RWPE2 (cell line): ENCODE results near the gene KCNJ15.

ENCODE experiments used
- ATAC-seq: fragments of 200-7000 bp; cut with Tn5 transposase; 3 replicates; pipeline ENCODE4 v1.9.1; 2021; ENCODE audit warnings: low read depth
- DNase-seq: peaks from one replicate; pipeline ENCODE4 v3.0.0-alpha.2; 2020; ENCODE audit warnings: low spot score
- H3K27ac ChIP-seq: fragments of 450-650 bp; 2 replicates; pipeline ENCODE4 v1.5.1; 2017; ENCODE audit warnings: mild to moderate bottlenecking; ENCODE audit not compliant: poor library complexity, severe bottlenecking
- H3K27me3 ChIP-seq: fragments of 250-450 bp; sonication (Bioruptor Pico); 2 replicates; pipeline ENCODE4 v1.5.1; 2021; ENCODE audit warnings: mild to moderate bottlenecking, moderate library complexity; ENCODE audit not compliant: insufficient read depth, poor library complexity, severe bottlenecking
- H3K36me3 ChIP-seq: fragments of 250-450 bp; sonication (Bioruptor Pico); 2 replicates; pipeline ENCODE4 v1.5.1; 2020; ENCODE audit warnings: low read depth, mild to moderate bottlenecking, moderate library complexity
- H3K4me1 ChIP-seq: fragments of 250-450 bp; sonication (Bioruptor Pico); 2 replicates; pipeline ENCODE4 v1.5.1; 2021; ENCODE audit warnings: mild to moderate bottlenecking, moderate library complexity; ENCODE audit not compliant: insufficient read depth, poor library complexity, severe bottlenecking
- H3K4me3 ChIP-seq: fragments of 250-450 bp; sonication (Bioruptor Pico); 2 replicates; pipeline ENCODE4 v1.5.1; 2021; ENCODE audit warnings: mild to moderate bottlenecking, moderate library complexity; ENCODE audit not compliant: severe bottlenecking
- H3K9me3 ChIP-seq: fragments of 250-450 bp; sonication (Bioruptor Pico); 2 replicates; pipeline ENCODE4 v1.5.1; 2021; ENCODE audit warnings: mild to moderate bottlenecking, moderate library complexity; ENCODE audit not compliant: severe bottlenecking
- TF ChIP-seq, protein P1 (sequence below): fragments of 450-650 bp; IDR thresholded peaks from one replicate; pipeline ENCODE4 v1.5.1; 2017; ENCODE audit warnings: mild to moderate bottlenecking, moderate library complexity; ENCODE audit not compliant: poor library complexity, severe bottlenecking

KCNJ15 gene

DNA sequence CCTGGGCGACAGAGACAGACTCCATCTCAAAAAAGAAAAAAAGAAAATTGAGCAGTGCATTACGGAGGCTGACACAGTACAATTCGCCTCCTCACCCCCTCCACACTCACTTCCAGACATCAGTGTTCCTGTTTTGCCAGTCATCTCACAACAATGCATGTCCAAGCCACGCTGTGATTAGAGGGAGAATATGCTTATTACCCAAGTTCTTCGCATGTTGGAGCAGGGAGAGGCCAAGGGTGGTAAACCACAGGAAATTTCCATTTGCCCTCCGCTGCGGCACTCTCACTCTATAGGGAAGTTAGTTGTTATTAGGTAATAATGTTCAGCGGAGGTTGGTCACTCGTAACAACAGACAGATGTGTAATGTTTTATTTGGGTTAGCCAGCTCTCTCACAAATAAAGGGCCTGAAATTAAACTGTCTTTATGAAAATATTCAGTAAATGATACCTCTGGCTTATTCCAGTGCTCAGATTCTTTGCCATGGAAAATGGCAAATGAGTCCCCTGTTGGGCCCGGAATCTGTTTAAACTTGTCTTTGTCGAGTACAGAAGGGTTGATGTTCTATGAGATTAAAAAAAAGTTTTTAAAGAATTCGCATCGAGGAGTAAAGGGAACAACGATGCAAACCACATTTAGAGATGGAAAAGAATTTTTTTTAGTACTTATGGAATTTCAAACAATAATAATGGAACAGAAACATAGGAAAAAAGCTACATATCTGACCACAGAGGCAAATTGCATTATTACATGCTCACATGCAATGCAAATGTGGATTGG lies 33.1 kb downstream of the KCNJ15 start:
- Histone ChIP-seq H3K27me3 (no peaks in the 10 kb centered on the region), H3K27ac (peak overlapping the region; percentile 98), H3K9me3 (no peaks in the 10 kb centered on the region), H3K4me1 (peaks cover 61% of the 10 kb centered on the region), H3K4me3 (no peak overlapping the region), H3K36me3 (0 out of 2 replicates have a peak, but pooled peaks cover 4% of the 10 kb centered on the region)
- TF ChIP-seq, protein P1, sequence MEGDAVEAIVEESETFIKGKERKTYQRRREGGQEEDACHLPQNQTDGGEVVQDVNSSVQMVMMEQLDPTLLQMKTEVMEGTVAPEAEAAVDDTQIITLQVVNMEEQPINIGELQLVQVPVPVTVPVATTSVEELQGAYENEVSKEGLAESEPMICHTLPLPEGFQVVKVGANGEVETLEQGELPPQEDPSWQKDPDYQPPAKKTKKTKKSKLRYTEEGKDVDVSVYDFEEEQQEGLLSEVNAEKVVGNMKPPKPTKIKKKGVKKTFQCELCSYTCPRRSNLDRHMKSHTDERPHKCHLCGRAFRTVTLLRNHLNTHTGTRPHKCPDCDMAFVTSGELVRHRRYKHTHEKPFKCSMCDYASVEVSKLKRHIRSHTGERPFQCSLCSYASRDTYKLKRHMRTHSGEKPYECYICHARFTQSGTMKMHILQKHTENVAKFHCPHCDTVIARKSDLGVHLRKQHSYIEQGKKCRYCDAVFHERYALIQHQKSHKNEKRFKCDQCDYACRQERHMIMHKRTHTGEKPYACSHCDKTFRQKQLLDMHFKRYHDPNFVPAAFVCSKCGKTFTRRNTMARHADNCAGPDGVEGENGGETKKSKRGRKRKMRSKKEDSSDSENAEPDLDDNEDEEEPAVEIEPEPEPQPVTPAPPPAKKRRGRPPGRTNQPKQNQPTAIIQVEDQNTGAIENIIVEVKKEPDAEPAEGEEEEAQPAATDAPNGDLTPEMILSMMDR: no peak
- DNase-seq (peak; percentile 93), ATAC-seq (peak; percentile 92)

DNA sequence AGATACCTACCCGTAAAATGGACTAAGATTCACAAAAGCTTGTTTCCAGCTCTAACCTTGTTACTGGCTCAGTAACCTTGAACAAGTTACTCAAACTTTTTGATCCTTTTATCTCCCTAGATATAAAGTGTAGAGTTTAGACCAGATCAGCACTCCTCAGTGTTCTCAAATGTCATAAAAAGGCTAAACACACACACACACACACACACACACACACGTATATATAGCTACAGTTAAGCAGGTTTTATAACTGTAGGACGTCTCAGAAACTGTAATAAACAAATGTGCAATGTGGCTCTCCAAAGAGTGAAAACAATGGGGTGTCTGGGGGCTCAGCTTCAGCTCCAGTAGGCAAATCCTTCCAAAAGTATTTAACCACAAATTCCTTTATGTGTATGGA lies 34.0 kb downstream of the KCNJ15 start:
- H3K27me3 ChIP-seq: no peaks in the 10 kb centered on the region
- 0 out of 2 replicates have a peak, but pooled peaks cover 4% of the 10 kb centered on the region for H3K36me3 ChIP-seq
- no peaks in the 10 kb centered on the region for H3K9me3 ChIP-seq
- TF ChIP-seq, protein P1: no peak
- ATAC-seq: no peak
- H3K4me3 ChIP-seq: no peak overlapping the region
- H3K27ac ChIP-seq: peak overlapping the region; percentile 98
- H3K4me1 ChIP-seq: peaks cover 70% of the 10 kb centered on the region
- no peak for DNase-seq

DNA sequence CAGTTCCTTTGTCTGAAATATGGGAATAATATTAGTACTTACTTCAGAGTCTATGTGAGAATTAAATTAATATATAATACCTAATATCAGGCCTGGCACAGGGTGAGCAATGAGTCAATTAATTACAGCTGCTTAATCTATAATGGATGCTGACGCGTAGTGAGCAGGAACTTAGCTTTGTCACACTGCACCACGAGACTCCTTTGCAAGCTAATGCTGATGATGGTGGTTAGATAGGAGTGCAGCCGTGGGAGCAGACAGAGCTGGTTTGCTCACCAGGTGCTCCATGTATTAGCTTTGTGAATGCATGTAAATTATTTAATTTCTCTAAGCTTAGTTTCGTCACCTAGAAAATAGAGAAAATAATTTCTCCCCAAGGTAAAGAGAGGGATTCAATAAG lies 35.1 kb downstream of the KCNJ15 start:
- no peaks in the 10 kb centered on the region for H3K27me3 ChIP-seq
- ATAC-seq (no peak), DNase-seq (no peak)
- H3K27ac ChIP-seq: peak overlapping the region; percentile 98
- peaks cover 73% of the 10 kb centered on the region for H3K4me1 ChIP-seq
- no peak overlapping the region for H3K4me3 ChIP-seq
- TF ChIP-seq, protein P1: no peak
- H3K36me3 ChIP-seq: 0 out of 2 replicates have a peak, but pooled peaks cover 4% of the 10 kb centered on the region
- no peaks in the 10 kb centered on the region for H3K9me3 ChIP-seq

DNA sequence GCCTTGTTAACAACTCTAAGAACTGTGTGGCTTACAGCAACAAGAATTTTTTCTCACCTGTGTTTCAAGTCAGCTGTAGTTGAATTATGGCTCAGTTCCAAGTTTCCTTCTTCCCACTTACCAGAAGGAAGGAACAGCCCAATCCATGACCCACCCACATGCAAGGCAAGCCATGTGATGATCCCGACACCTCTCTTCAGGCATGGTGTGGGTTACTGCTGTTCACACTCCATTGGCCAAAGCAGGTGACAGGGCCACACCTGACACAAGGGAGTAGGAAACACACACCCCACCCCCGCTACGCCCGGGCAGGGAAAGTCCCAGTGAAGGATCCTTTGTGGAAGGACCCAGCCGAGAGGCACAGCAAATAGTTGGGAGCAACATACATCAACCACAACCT lies 36.3 kb downstream of the KCNJ15 start:
- no peak overlapping the region for H3K4me3 ChIP-seq
- H3K36me3 ChIP-seq: peaks cover 4% of the 10 kb centered on the region; the same call in 1 of the 2 replicates
- DNase-seq (no peak), ATAC-seq (no peak)
- TF ChIP-seq, protein P1: no peak
- H3K27me3 ChIP-seq: no peaks in the 10 kb centered on the region
- H3K4me1 ChIP-seq: peaks cover 75% of the 10 kb centered on the region
- no peaks in the 10 kb centered on the region for H3K9me3 ChIP-seq
- H3K27ac ChIP-seq: peak overlapping the region; percentile 98

DNA sequence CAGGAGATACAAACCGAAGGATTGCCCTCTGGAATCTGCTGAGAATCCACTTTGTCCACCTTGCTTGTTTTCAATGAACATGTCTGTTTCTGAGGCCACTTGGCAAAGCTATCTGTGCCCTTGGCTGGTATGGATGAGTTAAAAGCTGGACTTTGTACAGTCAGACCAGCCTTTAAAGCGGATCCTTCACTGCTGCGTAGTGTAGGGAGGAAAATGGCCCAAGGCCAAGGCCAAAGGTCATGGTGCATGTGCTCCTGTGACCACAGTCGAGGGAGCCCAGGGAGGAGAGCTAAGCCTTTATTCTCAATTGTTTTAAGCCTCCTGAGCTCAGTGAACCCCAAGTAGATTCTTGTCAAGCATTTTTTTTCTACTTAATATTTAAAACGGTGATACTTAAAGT lies 37.0 kb downstream of the KCNJ15 start:
- TF ChIP-seq, protein P1: no peak
- Histone ChIP-seq H3K4me1 (peaks cover 68% of the 10 kb centered on the region), H3K27ac (peak overlapping the region; percentile 98), H3K9me3 (no peaks in the 10 kb centered on the region), H3K4me3 (no peak overlapping the region), H3K36me3 (peaks cover 11% of the 10 kb centered on the region; the same call in 1 of the 2 replicates), H3K27me3 (no peaks in the 10 kb centered on the region)
- DNase-seq (no peak), ATAC-seq (no peak)
